ENCODE results near the gene PIGP.

Gene PIGP

GRCh38 chr21:37026499-37026898 lies 46.4 kb downstream of the PIGP start:
- Mint-ChIP-seq H3K27me3 (ENCODE audit: low read depth) (peaks cover 3% of the 10 kb centered on the region), H3K4me1 (no peaks in the 10 kb centered on the region), H3K4me3 (no peak overlapping the region), H3K36me3 (ENCODE audit: low read depth) (no peaks in the 10 kb centered on the region), H3K9me3 (no peaks in the 10 kb centered on the region), H3K27ac (no peak overlapping the region)
- no peak for TF ChIP-seq CTCF (IDR thresholded peaks at IDR 0.05; ENCODE audit: unreplicated experiment in 3 of 3)

- H3K4me3 Mint-ChIP-seq = no peak overlapping the region
- no peak for TF ChIP-seq CTCF (IDR thresholded peaks at IDR 0.05; ENCODE audit: unreplicated experiment in 3 of 3)
- H3K9me3 Mint-ChIP-seq = no peaks in the 10 kb centered on the region
- peaks cover 6% of the 10 kb centered on the region for H3K27me3 Mint-ChIP-seq (ENCODE audit: low read depth)
- no peak overlapping the region for H3K27ac Mint-ChIP-seq
- H3K36me3 Mint-ChIP-seq (ENCODE audit: low read depth) = no peaks in the 10 kb centered on the region
- no peaks in the 10 kb centered on the region for H3K4me1 Mint-ChIP-seq
These were observed 54.8 kb downstream of the PIGP start for GRCh38 chr21:37017951-37018679.
